T1000 (cell line): ENCODE results near the gene C10orf90.
A peak's percentile ranks its signal among the peaks of the same experiment; 100 is the strongest.

Source experiments
- DNase-seq: peaks from one replicate; lab custom pipeline; 2025; ENCODE audit warnings: mixed read lengths; lab: John Stamatoyannopoulos, UW

C10orf90 gene

DNA sequence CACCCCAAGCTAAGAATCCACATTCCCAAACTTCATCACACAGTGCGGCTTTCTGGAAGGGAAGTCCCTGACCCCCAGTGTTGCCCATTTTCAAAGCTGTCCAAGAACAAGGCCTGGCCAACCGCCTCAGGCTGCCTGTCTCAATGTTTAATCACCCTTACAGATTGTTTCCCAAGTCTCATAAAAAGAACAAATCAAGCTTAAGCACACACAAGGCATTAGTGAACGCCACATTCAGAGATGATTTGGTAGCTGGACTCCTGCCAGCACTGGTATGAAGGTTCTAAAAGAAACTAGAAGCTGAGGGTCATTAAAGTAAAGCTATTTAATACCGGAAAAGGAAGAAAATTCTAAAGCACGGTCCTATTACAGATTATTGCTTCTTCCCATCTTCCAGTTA, 35.6 kb downstream of the C10orf90 start:
- peak; percentile 81 for DNase-seq

DNA sequence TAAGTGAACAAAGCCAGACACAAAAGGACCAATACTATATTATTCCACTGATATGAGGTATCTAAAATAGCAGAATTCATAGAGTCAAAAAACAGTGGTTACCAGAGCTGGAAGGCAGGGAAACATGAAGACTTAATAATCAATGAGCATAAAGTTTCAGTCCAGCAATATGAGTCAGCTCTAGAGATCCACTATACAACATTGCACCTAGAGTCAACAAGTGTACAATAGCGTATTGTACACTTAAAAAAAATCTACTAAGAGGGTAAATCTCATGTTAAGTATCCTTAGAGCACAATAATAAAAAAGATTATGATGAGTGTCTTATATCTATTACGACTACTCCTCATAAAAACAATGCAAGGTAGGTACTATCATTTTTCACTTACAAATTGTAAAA, 36.1 kb downstream of the C10orf90 start:
- no peak for DNase-seq

DNA sequence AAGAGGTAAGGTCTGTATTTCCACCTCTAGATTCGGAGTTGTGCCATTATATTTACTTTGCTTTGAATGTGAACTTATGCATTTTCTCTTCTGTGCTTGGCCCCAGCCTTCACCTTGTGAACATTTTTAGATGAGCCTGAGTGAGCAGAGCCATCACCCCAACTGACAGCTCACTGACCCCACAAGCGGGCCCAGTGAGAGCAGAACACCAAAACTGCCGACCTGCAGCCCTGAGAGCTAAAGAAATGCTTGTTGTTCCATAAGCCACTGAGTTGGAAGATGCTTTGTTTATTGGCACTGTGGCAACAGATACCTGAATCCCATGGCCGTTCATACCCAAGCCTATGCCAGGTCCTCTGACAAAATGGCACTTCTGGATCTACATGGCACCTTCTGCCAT, 37.8 kb downstream of the C10orf90 start:
- DNase-seq, result no peak

DNA sequence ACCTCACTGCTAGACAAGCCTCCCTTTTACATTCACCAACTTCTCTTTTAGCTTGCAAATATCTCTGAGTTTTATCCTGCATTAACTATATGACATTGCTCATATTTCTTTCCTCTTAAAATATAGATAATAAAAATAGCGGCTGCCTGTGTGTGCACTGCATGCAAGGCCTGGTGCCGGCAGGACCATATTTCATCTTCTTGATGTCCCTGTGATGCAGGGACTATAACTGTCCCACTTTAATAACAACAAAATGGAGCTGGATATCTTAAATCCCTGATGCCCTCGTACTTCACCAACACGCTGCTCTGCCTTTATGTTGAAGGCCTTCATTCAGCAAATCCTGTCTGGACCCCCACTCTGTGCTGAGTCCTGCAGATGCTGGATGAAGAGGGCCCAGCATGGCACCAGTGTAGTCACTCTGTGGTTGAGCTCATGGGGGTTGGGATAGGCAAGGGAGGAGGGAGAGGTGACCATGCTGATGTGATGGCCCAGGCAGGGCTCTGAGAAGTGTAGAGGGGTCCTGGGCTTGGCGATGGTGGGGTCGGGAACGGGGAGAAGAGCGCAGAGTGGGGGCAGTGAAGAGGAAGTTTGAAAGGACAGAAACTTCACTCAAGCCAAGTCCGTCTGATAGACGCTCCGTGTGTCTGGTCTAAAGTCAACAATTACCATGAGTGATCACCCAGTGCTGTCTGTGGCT, 40.4 kb downstream of the C10orf90 start:
- DNase-seq, result no peak

DNA sequence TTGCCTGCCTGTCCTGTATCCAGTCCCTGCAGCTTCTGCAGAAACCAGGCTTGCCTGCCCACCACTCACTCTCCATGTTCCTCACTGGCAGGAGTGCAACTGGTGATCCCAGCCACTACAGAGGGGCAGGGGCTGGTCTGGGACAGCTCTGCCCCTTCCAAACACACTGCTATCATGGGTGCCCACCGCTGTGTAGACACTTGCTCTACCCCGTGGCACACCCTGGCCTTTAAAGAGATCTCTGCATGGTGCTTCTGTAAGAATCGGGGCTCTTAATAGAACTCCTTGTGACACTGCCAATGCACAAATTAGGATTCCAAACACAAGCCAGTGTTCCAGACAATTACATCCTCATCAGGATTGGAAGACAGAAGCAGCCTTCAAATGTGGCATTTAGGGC, 41.7 kb downstream of the C10orf90 start:
- DNase-seq, result no peak

DNA sequence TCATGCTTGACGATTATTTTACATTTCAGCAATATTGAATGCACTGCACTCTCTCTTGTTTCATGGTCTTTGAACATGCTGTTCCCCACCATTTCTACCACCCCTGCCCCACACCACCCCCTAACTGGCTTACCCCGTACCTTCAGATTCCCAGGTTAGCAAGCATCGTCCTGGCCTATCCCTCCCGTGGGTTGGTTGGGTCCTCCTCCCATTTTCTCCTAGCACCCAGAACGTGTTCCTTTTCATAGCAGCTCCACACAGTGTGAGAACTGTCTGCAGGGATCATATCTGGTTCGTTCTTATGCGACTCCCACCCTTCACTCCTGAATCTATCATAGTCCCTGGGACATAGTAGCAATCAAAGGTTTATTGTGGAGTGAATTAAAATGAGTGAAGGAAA, 48.6 kb downstream of the C10orf90 start:
- DNase-seq, result no peak

DNA sequence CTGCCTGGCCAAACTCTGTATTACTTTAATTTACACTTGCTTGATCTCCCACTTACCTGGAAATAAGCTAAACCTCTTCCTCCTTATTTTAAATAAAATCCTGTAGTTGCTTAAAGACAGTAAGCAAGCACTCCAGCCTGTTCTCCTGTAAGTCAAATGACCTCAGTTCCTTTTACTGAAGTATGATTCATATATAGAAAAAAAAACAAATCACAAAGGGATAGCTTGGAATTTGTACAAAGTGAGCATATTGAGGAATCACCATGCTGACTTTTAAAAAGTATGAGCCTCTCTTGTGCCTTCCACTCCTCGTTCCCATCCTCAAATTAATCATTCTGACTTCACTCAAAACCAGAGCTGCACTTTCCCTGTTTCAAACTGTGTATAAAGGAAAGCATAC, 52.0 kb downstream of the C10orf90 start:
- no peak for DNase-seq

DNA sequence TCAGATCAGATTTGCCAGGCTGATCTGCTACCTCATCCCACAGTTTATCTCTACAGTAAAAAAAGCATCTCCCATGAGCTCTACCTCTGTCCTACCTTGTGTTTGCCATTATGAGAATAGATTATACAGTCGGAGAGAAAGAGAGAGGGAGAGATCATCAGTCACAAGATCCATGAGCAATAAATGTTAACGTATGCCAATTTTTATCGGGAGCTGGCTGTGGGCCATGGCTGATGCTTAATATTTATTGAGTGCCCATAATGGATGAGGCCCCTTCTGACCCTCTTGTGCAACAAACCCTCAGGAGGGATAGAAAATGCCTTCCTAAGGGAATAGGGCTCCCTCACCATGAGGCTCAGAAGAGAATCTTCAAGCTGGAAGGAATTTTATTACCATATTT, 52.8 kb downstream of the C10orf90 start:
- no peak for DNase-seq

DNA sequence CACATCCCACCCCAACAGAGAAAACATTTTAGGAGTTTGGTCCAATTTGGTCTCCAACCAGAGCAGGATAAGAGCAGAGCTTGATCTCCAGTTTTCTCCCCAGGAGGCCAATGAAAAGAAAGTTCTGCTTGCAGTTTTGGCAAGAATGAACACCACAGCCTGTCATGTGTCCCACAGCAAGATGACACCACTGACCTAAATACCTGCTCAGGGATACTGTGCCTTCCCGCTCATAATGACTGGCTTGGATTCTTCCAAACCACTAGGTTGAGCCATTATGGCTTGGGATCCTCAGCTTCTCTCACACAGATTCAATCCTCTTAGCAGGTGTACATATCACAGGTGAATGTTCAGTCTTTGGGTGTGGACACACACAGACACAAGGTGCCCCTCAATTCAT, 53.3 kb downstream of the C10orf90 start:
- no peak for DNase-seq

DNA sequence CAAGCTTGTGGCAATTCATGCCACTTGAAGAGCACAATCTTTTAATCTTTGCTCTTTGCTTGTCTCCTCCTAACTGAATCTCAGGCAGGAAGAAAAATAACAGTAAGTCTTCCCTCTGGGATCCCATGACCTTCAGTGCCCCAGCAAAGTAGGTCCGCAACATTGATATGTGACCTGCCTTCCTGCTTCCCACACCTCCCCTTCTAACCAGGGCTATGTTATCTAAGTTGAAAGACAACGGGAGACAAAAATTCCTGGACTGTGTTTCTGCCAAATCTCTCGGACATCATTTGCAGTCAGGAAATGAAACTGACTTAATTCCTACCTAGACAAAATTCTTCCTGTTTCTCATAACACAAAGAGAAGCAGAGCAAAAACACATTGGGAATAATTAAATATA, 53.8 kb downstream of the C10orf90 start:
- no peak for DNase-seq

DNA sequence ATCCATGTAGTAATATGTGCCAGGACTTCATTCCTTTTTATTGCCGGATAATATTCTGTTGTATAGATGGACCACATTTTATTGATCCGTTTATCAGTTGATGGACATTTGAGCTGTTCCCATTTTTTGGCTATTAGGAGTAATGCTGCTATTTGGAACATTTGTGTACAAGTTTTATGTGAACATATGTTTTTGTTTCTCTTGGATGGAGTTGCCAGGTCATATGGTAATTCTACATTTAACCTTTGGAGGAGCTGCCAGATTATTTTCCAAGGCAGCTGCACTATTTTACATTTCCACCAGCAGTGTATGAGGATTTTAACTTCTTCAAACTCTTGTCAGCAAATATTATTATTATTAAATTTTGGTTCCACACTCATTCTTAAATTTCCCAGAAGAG, 59.2 kb downstream of the C10orf90 start:
- DNase-seq, result no peak

DNA sequence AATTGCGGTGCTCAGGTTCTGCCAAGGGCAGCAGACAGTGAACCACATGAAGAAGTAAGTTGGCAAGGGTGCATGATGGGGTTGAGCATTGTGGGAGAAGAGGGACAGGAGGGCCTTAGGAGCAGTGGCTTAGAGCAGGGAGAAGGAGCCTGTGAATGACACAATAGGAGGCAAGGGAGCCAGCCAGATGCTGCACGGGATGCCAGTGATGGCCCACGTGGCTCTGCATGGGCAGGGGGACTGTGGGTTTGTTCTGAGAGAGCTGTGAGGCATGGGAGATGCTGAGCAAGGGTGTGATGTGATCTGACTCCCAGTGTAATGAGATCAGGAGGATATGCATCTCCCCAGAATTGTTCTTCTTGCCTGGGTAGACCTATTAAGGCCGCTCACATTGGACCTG, 60.9 kb downstream of the C10orf90 start:
- no peak for DNase-seq

DNA sequence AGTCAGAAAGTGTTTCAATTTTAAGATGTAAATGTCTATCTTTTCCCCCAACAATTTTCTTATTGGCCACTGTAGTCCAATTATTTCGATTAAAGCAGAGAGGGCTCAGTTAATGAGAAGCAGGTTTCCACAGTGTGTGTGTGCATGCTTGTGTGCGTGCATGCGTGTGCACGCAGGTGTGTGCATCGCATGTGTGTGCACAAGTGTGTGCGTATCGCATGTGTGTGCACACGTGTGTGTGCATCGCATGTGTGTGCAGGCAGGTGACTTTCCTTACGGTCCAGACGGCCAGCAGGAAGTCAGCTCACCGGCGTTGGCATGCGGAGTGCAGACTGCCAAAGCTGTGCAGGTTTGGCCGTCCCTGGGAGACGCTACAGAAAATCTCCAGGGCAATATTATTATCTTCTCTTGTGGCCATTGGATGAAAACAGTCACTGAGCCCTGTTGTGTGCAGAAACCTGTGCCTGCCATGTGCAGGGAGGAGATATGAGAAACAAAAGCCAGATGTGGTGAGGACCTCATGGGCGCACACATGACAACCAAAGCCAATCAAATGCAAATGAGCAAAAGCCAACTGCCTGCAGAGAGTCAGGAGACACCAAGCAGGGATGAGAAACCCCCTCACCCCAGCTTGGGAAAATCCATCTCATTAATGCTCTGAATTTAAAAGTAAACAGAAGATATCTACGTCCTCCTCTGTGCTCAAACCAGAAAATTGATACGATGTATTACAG, 70.4 kb downstream of the C10orf90 start:
- DNase-seq, result no peak

DNA sequence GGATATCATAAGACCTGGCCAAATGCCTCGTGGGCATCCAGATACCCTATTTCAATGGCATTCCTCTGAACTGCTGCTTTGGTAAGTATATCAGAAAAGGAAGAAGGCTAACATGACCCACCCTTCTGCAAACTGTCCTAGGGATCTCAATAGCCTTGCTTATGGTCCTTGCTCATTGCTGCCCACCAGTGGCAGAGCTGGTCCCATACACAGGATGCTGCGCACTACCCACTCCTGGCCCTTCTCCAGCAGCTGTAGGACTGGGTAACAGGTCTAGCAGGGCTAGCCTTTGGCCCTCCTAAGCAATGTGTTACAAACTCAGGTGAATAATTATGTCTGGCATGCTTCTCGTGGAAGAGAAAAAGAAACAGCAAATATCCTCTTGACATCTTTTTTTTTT, 72.5 kb downstream of the C10orf90 start:
- no peak for DNase-seq

DNA sequence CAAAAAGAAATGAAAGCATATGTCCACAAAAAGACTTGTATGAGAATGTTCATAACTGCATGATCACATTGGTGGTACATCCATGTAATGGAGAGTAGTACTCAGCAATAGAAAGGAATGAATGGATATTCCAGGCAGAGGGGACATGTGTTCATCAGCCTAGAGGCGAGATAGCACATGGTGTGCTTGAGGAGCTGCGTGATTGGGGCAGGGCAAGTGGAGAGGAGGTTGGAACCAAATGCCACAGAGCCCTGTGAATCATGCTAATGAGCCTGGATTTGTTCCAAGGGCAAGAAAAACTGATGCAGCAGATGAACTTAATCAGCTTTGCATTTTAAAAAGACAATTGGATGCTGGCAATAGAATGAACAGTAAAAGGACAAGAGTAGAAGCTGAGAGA, 73.3 kb downstream of the C10orf90 start:
- DNase-seq, result no peak

DNA sequence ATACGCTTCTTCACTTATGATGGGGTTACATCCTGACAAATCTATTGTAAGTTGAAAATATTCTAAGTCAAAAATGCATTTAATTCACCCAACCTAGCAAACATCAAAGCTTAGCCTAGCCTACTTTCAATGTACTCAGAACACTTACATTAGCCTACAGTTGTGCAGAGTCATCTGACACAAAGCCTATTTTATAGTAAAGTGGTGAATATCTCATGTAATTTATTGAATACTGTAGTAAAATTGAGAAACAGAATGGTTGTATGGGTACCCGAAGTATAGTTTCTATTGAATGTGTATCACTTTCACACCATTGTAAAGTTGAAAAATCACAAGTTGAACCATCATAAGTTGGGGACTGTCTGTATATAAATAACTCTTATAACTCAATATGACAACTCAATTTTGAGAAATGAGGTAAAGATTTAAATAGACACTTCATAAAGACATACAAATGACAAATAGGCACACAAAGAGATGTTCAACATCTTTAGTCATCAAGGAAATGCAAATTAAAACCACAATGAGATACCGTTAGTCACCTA, 73.9 kb downstream of the C10orf90 start:
- no peak for DNase-seq

DNA sequence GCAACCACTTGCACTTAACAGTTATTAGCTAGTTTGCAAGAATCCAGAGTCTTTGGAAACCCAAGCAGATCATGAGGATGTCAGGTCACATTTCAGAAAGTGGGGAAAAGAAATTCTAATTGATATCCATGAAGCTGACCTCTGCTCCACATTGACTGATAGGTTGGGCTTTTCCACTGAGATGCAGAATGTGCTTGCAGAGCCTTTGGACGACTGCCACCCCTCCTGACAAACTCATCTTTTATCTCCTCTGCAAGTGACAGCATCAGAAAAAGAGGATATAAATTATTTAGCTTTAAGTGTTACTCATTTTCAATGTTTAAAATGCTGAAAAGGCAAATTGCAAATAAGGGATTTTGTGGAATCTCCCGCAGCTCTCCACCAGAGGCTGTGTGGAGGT, 75.3 kb downstream of the C10orf90 start:
- no peak for DNase-seq

DNA sequence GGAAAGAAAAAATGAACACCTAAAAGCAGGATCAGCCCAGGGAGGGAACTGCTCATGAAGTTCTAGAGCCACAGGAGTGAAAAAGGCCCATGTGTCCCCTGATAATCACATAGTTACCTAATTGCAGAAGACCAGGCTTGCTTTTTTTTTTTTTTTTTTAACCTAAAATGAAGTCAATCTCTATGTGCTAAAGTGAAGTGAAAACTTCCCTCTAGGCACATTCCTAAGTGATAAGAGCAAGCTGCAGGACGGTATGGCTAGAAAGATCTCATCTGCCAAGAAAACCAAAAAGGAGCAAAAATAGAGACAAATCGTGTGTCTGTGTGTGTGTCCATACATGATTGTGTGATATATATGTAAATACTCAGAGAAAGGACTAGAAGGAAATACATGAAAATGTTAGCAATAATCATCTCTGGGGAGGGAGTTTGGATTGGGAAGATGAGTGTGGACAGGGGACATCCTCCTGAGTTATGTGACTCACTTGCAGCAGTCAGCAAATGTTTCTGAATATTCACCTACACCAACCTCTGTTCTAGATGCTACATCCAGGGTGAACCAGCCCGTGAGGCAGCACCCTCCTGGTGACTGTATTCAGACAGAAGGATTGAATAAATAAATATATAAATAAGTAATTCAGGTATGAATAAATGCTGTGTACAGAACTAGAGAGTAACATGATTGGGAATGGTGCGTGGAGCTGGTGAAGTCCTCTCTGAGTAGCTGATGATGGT, 76.4 kb downstream of the C10orf90 start:
- DNase-seq, result no peak

DNA sequence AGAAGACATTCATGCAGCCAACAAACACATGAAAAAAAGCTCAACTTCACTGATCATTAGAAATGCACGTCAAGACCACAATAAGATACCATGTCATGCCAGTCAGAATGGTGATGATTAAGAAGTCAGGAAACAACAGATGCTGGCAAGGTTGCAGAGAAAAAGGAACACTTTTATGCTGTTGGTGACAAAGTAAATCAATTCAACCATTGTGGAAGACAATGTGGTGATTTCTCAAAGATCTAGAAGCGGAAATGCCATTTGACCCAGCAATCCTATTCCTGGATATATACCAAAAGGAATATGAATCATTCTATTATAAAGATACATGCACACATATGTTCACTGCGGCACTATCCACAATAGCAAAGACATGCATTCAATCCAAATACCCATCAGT, 77.6 kb downstream of the C10orf90 start:
- DNase-seq, result no peak

DNA sequence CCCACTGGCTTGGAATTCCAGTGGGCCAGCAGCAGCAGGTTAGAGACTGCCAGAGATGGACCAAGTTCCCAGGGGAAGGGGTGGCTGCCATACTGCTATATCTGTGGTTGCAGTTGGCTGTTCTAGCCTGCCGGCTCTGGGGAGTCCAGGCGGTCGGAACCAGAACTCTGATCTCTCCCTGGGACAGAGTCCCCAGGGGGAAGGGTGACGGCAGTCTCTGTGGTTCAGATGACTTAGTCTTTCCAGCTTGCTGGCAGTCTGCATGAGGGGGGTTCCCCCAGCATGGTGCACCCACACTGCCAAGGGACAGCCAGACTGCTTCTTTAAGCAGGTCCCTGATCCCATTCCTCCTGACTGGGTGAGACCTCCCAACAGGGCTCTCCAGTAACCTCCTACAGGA, 82.5 kb downstream of the C10orf90 start:
- no peak for DNase-seq

DNA sequence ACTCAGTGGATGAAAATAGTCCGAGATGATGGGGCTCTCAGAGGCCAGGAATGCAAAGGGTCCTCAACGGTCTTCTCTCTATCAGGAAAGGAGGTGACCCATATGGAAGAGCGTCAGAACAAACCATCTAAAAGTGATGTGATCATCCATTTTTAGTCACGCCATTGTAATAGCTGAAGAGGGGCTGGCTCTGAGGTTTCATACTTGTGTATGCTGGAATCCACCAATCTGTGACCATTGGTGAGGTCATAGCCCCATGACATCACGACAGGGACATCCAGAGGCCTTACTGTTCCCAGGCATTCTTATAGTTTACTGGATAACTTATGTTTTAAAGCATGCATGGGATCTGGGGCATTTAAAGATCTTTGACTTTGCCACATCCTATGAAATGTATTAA, 83.6 kb downstream of the C10orf90 start:
- no peak for DNase-seq

DNA sequence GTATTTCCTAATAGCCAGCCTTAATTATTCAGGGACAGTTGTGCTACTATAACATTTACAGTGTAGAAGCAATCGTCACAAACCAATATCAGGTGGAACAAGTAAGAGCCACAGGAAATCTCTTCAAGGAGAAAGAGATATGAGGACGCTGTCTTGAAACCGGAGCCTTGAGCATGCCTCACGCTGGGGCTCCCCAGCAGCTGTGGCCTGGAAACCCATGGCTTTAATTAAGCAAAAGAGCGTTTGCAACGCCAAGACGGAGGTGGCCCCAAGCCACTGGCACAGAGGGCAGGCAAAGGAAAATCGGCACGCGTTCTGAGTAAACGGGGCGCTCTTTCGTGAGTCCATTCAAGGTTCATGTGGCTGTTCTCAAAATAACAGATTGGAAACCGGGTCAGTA, 84.4 kb downstream of the C10orf90 start:
- DNase-seq, result no peak
